GM19351 (cell line): ENCODE results near the gene CROCC2.

Experiments used
- ATAC-seq: cut with Tn5 transposase; IDR thresholded peaks from one replicate; pipeline ENCODE4 v1.9.1; 2021; ENCODE audit warnings: mild to moderate bottlenecking, moderate library complexity; ENCODE audit not compliant: unreplicated experiment

Gene CROCC2

GRCh38 chr2:240932001-240932723 lies 26.0 kb downstream of the CROCC2 start:
- ATAC-seq: no peak

GRCh38 chr2:240932724-240933047 lies 26.6 kb downstream of the CROCC2 start:
- ATAC-seq: no peak

- ATAC-seq: no peak
These were observed 27.2 kb downstream of the CROCC2 start for GRCh38 chr2:240933048-240933965.

GRCh38 chr2:240933966-240934700 lies 28.0 kb downstream of the CROCC2 start:
- no peak for ATAC-seq

GRCh38 chr2:240934701-240935102 lies 28.6 kb downstream of the CROCC2 start:
- no peak for ATAC-seq

GRCh38 chr2:240935103-240935876 lies 29.2 kb downstream of the CROCC2 start:
- no peak for ATAC-seq

GRCh38 chr2:240936106-240936505 lies 30.0 kb downstream of the CROCC2 start:
- no peak for ATAC-seq

GRCh38 chr2:240946046-240946445 lies 39.9 kb downstream of the CROCC2 start:
- no peak for ATAC-seq

- ATAC-seq: no peak
These were observed 40.5 kb downstream of the CROCC2 start for GRCh38 chr2:240946654-240947053.

GRCh38 chr2:240947176-240947575 lies 41.0 kb downstream of the CROCC2 start:
- no peak for ATAC-seq

GRCh38 chr2:240947607-240948006 lies 41.5 kb downstream of the CROCC2 start:
- ATAC-seq: no peak

- ATAC-seq: no peak
These were observed 42.0 kb downstream of the CROCC2 start for GRCh38 chr2:240948086-240948485.

GRCh38 chr2:240948905-240949790 lies 43.0 kb downstream of the CROCC2 start:
- ATAC-seq: no peak

GRCh38 chr2:240949791-240950705 lies 43.9 kb downstream of the CROCC2 start:
- no peak for ATAC-seq

- ATAC-seq: no peak
These were observed 45.0 kb downstream of the CROCC2 start for GRCh38 chr2:240951045-240951594.

- ATAC-seq: no peak
These were observed 46.5 kb downstream of the CROCC2 start for GRCh38 chr2:240952496-240953246.
